H9 (cell line): ENCODE results near the gene DNAI1. TPM values are rescaled to one million over a fixed set of nuclear protein-coding genes. Genes with fewer than 3 reads are reported as not detected.

Experiments
- DNase-seq: peaks from one replicate; pipeline ENCODE4 v3.0.0-alpha.2; 2017
- H2AFZ ChIP-seq: one replicate; pipeline ENCODE4 v1.6.1; 2013; ENCODE audit warnings: mild to moderate bottlenecking, low read length, control low read depth, moderate library complexity
- H2AK5ac ChIP-seq: 2 replicates; pipeline ENCODE4 v1.6.1; 2013; ENCODE audit warnings: low read length, control low read depth, mixed read lengths; ENCODE audit not compliant: insufficient read length
- H2BK120ac ChIP-seq: one replicate; pipeline ENCODE4 v1.6.1; 2013; ENCODE audit warnings: low read depth, mild to moderate bottlenecking, low read length, control low read depth, inconsistent platforms; ENCODE audit not compliant: poor library complexity, severe bottlenecking
- H2BK12ac ChIP-seq: 2 replicates; pipeline ENCODE4 v1.6.1; 2013; ENCODE audit warnings: low read length, control low read depth, mixed read lengths, low read depth; ENCODE audit not compliant: insufficient read length
- H2BK15ac ChIP-seq: 2 replicates; pipeline ENCODE4 v1.6.1; 2013; ENCODE audit warnings: low read depth, low read length, control low read depth
- H2BK20ac ChIP-seq: one replicate; pipeline ENCODE4 v1.6.1; 2013; ENCODE audit warnings: low read depth, mild to moderate bottlenecking, low read length, control low read depth, inconsistent platforms; ENCODE audit not compliant: poor library complexity, severe bottlenecking
- H2BK5ac ChIP-seq: 2 replicates; pipeline ENCODE4 v1.6.1; 2013; ENCODE audit warnings: low read length, control low read depth, mixed read lengths; ENCODE audit not compliant: insufficient read length
- H3K14ac ChIP-seq: 2 replicates; pipeline ENCODE4 v1.6.1; 2013; ENCODE audit warnings: low read length, control low read depth; ENCODE audit not compliant: insufficient read depth
- H3K18ac ChIP-seq: 2 replicates; pipeline ENCODE4 v1.6.1; 2013; ENCODE audit warnings: low read depth, mild to moderate bottlenecking, mixed read lengths, low read length, control low read depth; ENCODE audit not compliant: insufficient read length
- H3K23ac ChIP-seq: 2 replicates; pipeline ENCODE4 v1.6.1; 2013; ENCODE audit warnings: low read length, control low read depth, mixed read lengths, low read depth; ENCODE audit not compliant: insufficient read length
- H3K23me2 ChIP-seq: 2 replicates; pipeline ENCODE4 v1.6.1; 2013; ENCODE audit warnings: low read depth, mild to moderate bottlenecking, mixed read lengths, low read length, control low read depth; ENCODE audit not compliant: insufficient read length, poor library complexity, severe bottlenecking
- H3K27ac ChIP-seq: 2 replicates; pipeline ENCODE4 v1.5.1; 2013; ENCODE audit warnings: low read length, control low read depth, mixed read lengths, low read depth; ENCODE audit not compliant: insufficient read length
- H3K27me3 ChIP-seq: 2 replicates; pipeline ENCODE4 v1.6.1; 2013; ENCODE audit warnings: low read length, control low read depth, inconsistent platforms; ENCODE audit not compliant: insufficient read depth
- H3K4ac ChIP-seq: 2 replicates; pipeline ENCODE4 v1.6.1; 2013; ENCODE audit warnings: low read depth, mild to moderate bottlenecking, control low read depth, inconsistent platforms, low read length, moderate library complexity
- H3K4me1 ChIP-seq: 2 replicates; pipeline ENCODE4 v1.6.1; 2013; ENCODE audit warnings: low read length, control low read depth, inconsistent platforms; ENCODE audit not compliant: insufficient read depth
- H3K4me2 ChIP-seq: 2 replicates; pipeline ENCODE4 v1.6.1; 2013; ENCODE audit warnings: low read length, control low read depth, mixed read lengths; ENCODE audit not compliant: insufficient read length, insufficient read depth
- H3K56ac ChIP-seq: 2 replicates; pipeline ENCODE4 v1.6.1; 2013; ENCODE audit warnings: low read depth, mild to moderate bottlenecking, mixed read lengths, low read length, control low read depth; ENCODE audit not compliant: insufficient read length
- H3K79me1 ChIP-seq: 2 replicates; pipeline ENCODE4 v1.6.1; 2013; ENCODE audit warnings: low read depth, mild to moderate bottlenecking, moderate library complexity, low read length, control low read depth, inconsistent platforms; ENCODE audit not compliant: insufficient read depth, poor library complexity, severe bottlenecking
- H3K79me2 ChIP-seq: 2 replicates; pipeline ENCODE4 v1.6.1; 2013; ENCODE audit warnings: low read length, control low read depth, inconsistent platforms; ENCODE audit not compliant: insufficient read depth
- H3K9ac ChIP-seq: 2 replicates; pipeline ENCODE4 v1.6.1; 2013; ENCODE audit warnings: low read length, control low read depth, mixed read lengths; ENCODE audit not compliant: insufficient read length; ENCODE audit errors: extremely low read depth
- H3K9me3 ChIP-seq: one replicate; pipeline ENCODE4 v1.6.1; 2013; ENCODE audit warnings: low read depth, low read length, inconsistent platforms; ENCODE audit not compliant: control insufficient read depth
- H3T11ph ChIP-seq: one replicate; pipeline ENCODE4 v1.6.1; 2013; ENCODE audit warnings: mild to moderate bottlenecking, low read length, control low read depth, inconsistent platforms
- H4K20me1 ChIP-seq: one replicate; pipeline ENCODE4 v1.6.1; 2013; ENCODE audit not compliant: control insufficient read depth, insufficient read length, insufficient read depth
- H4K5ac ChIP-seq: 2 replicates; pipeline ENCODE4 v1.6.1; 2013; ENCODE audit warnings: low read depth, mild to moderate bottlenecking, mixed read lengths, low read length, control low read depth; ENCODE audit not compliant: insufficient read length
- H4K8ac ChIP-seq: replicated peaks from 2 replicates; pipeline ENCODE4 v1.6.1; 2013; ENCODE audit warnings: low read length, control low read depth, mixed read lengths, low read depth; ENCODE audit not compliant: insufficient read length
- H4K91ac ChIP-seq: 2 replicates; pipeline ENCODE4 v1.6.1; 2013; ENCODE audit warnings: low read depth, mild to moderate bottlenecking, moderate library complexity, mixed read lengths, low read length, control low read depth; ENCODE audit not compliant: insufficient read length
- H3K27ac Mint-ChIP-seq, 3 experiments: 2 replicates in 2 of 3; 3 replicates in 1 of 3; pipeline ENCODE4 v1.8.0; 2020 to 2021; ENCODE audit warnings: mixed read lengths in 3 of 3, mild to moderate bottlenecking in 1 of 3, moderate library complexity in 1 of 3
- H3K27me3 Mint-ChIP-seq: 2 replicates; pipeline ENCODE4 v1.8.0; 2021; ENCODE audit warnings: low read depth, mild to moderate bottlenecking, moderate library complexity, mixed read lengths
- H3K36me3 Mint-ChIP-seq, 3 experiments: 2 replicates in 2 of 3; 3 replicates in 1 of 3; pipeline ENCODE4 v1.8.0; 2020 to 2021; ENCODE audit warnings: low read depth in 3 of 3, mixed read lengths in 3 of 3; ENCODE audit not compliant: insufficient read depth in 1 of 3
- H3K4me1 Mint-ChIP-seq, 2 experiments: 2 replicates each; pipeline ENCODE4 v1.8.0; 2020; ENCODE audit warnings: mixed read lengths in 2 of 2
- H3K4me3 Mint-ChIP-seq, 2 experiments: 2 replicates in 1 of 2; 3 replicates in 1 of 2; pipeline ENCODE4 v1.8.0; 2020 to 2021; ENCODE audit warnings: mild to moderate bottlenecking in 2 of 2, mixed read lengths in 2 of 2, moderate library complexity in 1 of 2
- H3K9me3 Mint-ChIP-seq, 2 experiments: 2 replicates in 1 of 2; 3 replicates in 1 of 2; pipeline ENCODE4 v1.8.0; 2020; ENCODE audit warnings: mild to moderate bottlenecking in 2 of 2, mixed read lengths in 2 of 2, moderate library complexity in 1 of 2
- CTCF ChIP-seq: fragments of 200-600 bp; sonication (generic); conservative IDR thresholded peaks from 3 replicates; pipeline ENCODE4 v1.8.0; 2021; ENCODE audit warnings: antibody characterized with exemption, mild to moderate bottlenecking
- WGBS: extraction: QIAGEN DNeasy Blood & Tissue Kit; methylation state at CpG from one replicate; pipeline ENCODE4 v1.1.7; 2013; ENCODE audit warnings: missing lambda C conversion rate, low lambda C conversion rate, mixed read lengths; ENCODE audit not compliant: insufficient read length; ENCODE audit errors: extremely low coverage; 5-methylcytosine and 5-hydroxymethylcytosine counted together
- total RNA-seq: library from RNA; stranded (reverse); gene quantifications from 2 replicates; pipeline ENCODE4 v1.2.1, GENCODE V29; 2021

The DNAI1 gene
- total RNA-seq, 1 experiment from 2014 or later: 0.22 TPM

GRCh38 chr9:34549407-34549732 is 90.8 kb downstream of the DNAI1 start:
- Histone ChIP-seq H2BK12ac (no peak overlapping the region), H3K23ac (no peak overlapping the region), H2BK120ac (no peak overlapping the region), H3K79me1 (no peaks in the 10 kb centered on the region), H4K5ac (no peak overlapping the region), H3K18ac (no peak overlapping the region), H4K91ac (no peak overlapping the region), H2AFZ (no peak overlapping the region), H2AK5ac (no peak overlapping the region), H3T11ph (no peak overlapping the region), H3K4ac (no peak overlapping the region), H2BK5ac (no peak overlapping the region), H4K20me1 (no peaks in the 10 kb centered on the region), H3K4me1 (no peaks in the 10 kb centered on the region), H3K27me3 (no peaks in the 10 kb centered on the region), H4K8ac (no peak overlapping the region), H3K23me2 (no peaks in the 10 kb centered on the region), H3K27ac (no peak overlapping the region), H3K56ac (no peak overlapping the region), H3K4me2 (no peak overlapping the region), H2BK20ac (no peak overlapping the region), H3K9me3 (no peaks in the 10 kb centered on the region), H3K9ac (no peak overlapping the region), H2BK15ac (no peak overlapping the region), H3K79me2 (no peaks in the 10 kb centered on the region), H3K14ac (no peak overlapping the region)
- TF ChIP-seq CTCF: no peak
- Mint-ChIP-seq H3K4me3 (no peak overlapping the region), H3K36me3 (no peaks in the 10 kb centered on the region), H3K4me1 (peaks cover 5 to 12% of the 10 kb centered on the region in 2 experiments), H3K27ac (peak overlapping the region in 1 of 3 experiments; percentile 87; a peak in 1 of 7 replicates), H3K9me3 (no peaks in the 10 kb centered on the region), H3K27me3 (peaks cover 17% of the 10 kb centered on the region)
- no CpG with 5 or more reads among the region's 5 CpGs for WGBS
- DNase-seq: no peak
